IPS-18c (cell line): ENCODE measurements around the gene AHNAK2.

ENCODE experiments used
- H3K4me3 ChIP-seq: 2 replicates; pipeline ENCODE4 v1.7.0; 2013; ENCODE audit warnings: low read depth, mild to moderate bottlenecking, low read length, moderate library complexity; ENCODE audit not compliant: insufficient read depth
- H3K9me3 ChIP-seq: one replicate; pipeline ENCODE4 v1.6.1; 2013; ENCODE audit warnings: mild to moderate bottlenecking, low read length, moderate library complexity; ENCODE audit not compliant: control insufficient read depth, insufficient read depth

Gene AHNAK2

DNA sequence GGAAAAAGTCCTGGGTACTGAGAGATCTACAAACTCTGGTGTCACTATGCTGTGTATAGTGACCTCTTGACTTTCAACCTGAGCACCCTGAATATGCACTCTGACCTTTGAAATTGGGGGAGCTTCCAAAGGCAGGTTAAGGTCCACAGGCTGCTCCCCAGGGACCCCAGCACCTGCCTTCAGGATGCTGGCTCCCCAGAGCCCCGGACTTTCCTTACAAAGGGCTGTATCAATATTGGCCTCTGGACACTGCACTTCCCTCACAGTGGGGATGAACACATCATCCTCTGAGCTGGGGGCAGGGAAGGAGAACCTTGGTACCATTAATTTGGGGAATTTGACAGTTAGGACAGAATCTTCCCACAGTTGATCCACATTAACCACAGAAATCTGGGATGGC is 39.2 kb downstream of the AHNAK2 start:
- H3K9me3 ChIP-seq = no peaks in the 10 kb centered on the region
- no peak overlapping the region for H3K4me3 ChIP-seq

GRCh38 chr14:104938436-104938835 is 39.7 kb downstream of the AHNAK2 start:
- no peak overlapping the region for H3K4me3 ChIP-seq
- H3K9me3 ChIP-seq = no peaks in the 10 kb centered on the region

- no peak overlapping the region for H3K4me3 ChIP-seq
- H3K9me3 ChIP-seq = no peaks in the 10 kb centered on the region
Observed at GRCh38 chr14:104937694-104938365, 40.3 kb downstream of the AHNAK2 start.

GRCh38 chr14:104937161-104937560 is 41.0 kb downstream of the AHNAK2 start:
- H3K4me3 ChIP-seq = no peak overlapping the region
- H3K9me3 ChIP-seq = no peaks in the 10 kb centered on the region

GRCh38 chr14:104936361-104937155 is 41.6 kb downstream of the AHNAK2 start:
- H3K4me3 ChIP-seq = no peak overlapping the region

GRCh38 chr14:104935955-104936354 is 42.2 kb downstream of the AHNAK2 start:
- Histone ChIP-seq H3K4me3 (no peak overlapping the region), H3K9me3 (no peaks in the 10 kb centered on the region)

More at GRCh38 chr14:104936361-104937155, 41.6 kb downstream of the AHNAK2 start:
- no peaks in the 10 kb centered on the region for H3K9me3 ChIP-seq

- no peaks in the 10 kb centered on the region for H3K9me3 ChIP-seq
- H3K4me3 ChIP-seq = no peak overlapping the region
Observed at GRCh38 chr14:104935026-104935650, 43.0 kb downstream of the AHNAK2 start.

DNA sequence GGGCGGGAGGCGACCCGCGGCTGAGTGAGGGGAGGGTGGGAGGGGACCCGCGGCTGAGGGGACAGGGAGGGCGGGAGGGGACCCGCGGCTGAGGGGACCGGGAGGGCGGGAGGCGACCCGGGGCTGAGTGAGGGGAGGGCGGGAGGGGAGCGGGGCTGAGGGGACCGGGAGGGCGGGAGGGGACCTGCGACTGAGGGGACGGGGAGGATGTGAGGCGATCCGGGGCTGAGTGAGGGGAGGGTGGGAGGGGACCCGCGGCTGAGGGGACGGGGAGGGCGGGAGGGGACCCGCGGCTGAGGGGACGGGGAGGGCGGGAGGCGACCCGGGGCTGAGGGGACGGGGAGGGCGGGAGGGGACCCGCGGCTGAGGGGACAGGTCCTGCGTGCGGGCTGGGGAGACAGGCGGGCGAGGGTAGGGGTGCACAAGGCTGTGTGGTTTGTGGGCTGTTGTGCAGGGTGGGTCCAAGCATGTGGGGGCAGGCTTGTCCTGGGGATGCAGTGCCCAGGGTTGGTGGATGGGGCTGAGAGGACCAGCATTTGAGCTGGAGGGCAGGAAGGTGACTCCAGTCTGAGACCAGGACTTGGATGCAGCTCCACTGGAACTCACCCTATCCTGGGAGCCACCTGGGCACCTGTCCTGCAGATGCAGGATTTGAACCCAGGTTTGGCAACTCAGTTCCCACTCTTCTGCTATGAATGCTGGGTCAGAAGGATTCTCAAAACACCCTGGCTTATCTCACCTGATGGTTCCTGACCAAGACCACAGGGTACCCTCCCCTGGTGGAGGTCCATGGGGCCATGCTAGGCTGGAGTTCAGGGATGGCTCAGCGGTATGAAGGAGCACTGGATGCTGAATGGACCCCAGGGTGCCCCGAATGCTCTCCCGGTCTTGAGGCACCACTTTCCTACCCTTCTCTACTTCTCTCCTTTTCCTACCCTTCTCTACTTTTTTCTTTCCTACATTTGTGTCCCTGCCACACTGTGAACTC is 44.1 kb downstream of the AHNAK2 start:
- Histone ChIP-seq H3K9me3 (no peaks in the 10 kb centered on the region), H3K4me3 (peak overlapping the region; percentile 40; the same call in 1 of the 2 replicates)

DNA sequence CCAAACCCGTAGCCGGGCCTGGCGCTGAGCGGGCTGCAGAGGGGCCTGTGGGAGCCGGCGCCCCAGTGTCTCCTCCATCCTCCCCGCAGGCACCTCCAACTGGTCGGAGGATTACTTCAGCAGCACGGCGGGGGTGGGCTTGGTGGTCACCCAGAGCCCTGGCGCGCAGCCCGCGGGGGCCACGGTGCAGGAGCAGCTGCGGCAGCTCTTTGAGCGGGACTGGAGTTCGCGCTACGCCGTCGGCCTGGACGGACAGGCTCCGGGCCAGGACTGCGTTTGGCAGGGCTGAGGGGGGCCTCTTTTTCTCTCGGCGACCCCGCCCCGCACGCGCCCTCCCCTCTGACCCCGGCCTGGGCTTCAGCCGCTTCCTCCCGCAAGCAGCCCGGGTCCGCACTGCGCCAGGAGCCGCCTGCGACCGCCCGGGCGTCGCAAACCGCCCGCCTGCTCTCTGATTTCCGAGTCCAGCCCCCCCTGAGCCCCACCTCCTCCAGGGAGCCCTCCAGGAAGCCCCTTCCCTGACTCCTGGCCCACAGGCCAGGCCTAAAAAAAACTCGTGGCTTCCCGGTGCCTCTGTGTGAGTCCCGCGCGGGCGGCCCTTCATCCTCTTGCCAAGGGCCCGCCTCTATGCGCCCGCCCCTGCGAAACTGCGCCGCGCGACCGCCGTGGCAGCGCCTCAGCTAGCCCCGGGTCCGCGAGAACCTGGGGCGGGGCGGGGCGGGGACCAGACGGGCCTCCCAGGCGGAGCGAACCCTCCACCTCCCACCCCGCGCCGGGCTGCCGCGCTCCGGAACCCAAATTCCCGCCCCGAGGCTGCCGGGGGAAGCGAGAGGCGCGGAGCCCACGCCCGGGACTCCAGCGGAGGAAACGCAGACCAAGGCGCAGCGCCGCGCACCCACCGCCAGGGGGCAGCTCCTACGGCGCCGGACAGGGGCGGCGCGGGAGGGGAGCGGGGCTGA is 45.2 kb downstream of the AHNAK2 start:
- Histone ChIP-seq H3K4me3 (peak overlapping the region; percentile 53), H3K9me3 (no peaks in the 10 kb centered on the region)

DNA sequence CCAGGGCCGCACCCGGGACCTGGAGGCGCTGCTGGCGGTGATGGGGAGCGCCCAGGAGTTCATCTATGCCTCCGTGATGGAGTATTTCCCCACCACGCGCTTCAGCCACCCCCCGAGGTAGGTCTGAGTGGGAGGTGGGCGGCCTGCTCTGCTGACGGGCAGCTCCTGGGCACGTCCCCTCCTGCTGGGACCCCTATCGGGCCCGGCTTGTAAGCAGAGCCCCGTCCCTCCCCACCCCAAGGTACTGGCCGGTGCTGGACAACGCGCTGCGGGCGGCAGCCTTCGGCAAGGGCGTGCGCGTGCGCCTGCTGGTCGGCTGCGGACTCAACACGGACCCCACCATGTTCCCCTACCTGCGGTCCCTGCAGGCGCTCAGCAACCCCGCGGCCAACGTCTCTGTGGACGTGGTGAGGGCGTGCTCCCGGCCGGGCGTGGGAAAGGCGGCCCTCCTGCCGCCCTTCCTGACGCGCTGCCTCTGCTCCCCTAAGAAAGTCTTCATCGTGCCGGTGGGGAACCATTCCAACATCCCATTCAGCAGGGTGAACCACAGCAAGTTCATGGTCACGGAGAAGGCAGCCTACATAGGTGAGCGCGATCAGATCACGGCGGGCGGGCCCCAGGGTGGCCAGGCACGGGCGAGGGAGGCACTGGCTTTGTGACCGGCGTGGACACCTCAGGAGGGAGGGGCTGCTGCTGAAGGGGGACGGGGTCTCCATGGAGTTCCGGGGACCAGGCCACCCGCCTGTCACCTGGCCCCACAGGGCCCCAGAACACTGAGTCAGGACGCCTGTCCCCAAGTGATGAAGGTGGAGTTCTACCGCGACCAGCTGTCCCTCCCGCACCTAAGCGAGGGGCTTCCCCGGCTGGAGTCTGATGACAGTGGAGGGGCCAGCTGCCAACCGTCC is 46.2 kb downstream of the AHNAK2 start:
- H3K9me3 ChIP-seq = no peaks in the 10 kb centered on the region
- H3K4me3 ChIP-seq = no peak overlapping the region

- Histone ChIP-seq H3K9me3 (no peaks in the 10 kb centered on the region), H3K4me3 (no peak overlapping the region)
Observed at GRCh38 chr14:104931304-104931770, 46.8 kb downstream of the AHNAK2 start.

DNA sequence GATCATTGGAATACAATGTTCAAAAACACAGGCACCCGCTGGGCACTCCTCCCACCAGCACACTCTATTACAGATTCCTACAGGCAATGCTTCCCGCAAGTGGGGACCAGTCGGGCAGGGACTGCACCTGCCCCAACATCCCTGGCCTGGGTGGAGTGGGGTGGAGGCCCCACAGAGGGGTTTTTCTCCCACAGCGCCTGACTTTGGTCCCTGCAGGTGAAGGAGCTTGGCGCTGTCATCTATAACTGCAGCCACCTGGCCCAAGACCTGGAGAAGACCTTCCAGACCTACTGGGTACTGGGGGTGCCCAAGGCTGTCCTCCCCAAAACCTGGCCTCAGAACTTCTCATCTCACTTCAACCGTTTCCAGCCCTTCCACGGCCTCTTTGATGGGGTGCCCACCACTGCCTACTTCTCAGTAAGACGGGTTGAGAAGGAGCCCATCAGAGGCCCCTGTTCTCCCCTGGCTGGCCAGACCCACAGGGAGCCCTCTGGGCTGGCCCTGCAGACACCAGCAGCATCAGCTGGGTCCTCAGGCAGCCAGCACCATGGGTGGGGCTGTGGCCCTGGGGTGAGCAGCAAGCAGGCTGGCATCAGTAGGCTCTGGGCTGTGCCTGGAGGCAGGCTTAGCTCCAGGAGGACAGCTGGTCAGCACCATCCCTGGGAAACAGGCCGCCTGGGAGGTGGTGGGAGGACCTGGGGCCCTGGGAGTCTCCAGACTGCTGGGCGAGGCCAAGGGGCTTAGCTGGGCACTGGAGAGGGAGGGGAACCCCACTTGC is 47.5 kb downstream of the AHNAK2 start:
- H3K4me3 ChIP-seq = no peak overlapping the region
- no peaks in the 10 kb centered on the region for H3K9me3 ChIP-seq

- Histone ChIP-seq H3K4me3 (no peak overlapping the region), H3K9me3 (no peaks in the 10 kb centered on the region)
Observed at GRCh38 chr14:104929268-104930230, 48.6 kb downstream of the AHNAK2 start.
